Measurements from ENCODE around the gene EXOC4. TPM values are rescaled to one million over a fixed set of nuclear protein-coding genes. Genes with fewer than 3 reads are reported as not detected.
"Not testable (repeated sequence)": the region's sequence is repeated elsewhere in the genome, so short reads cannot be mapped to it uniquely, and the experiment has no call there.

The EXOC4 gene
- total RNA-seq, 1 donor from 2014 or later: 79.6 TPM

GRCh38 chr7:133275008-133275407, 22.1 kb downstream of the EXOC4 start:
- intact Hi-C loops (cut with micrococcal nuclease): no loop called here

DNA sequence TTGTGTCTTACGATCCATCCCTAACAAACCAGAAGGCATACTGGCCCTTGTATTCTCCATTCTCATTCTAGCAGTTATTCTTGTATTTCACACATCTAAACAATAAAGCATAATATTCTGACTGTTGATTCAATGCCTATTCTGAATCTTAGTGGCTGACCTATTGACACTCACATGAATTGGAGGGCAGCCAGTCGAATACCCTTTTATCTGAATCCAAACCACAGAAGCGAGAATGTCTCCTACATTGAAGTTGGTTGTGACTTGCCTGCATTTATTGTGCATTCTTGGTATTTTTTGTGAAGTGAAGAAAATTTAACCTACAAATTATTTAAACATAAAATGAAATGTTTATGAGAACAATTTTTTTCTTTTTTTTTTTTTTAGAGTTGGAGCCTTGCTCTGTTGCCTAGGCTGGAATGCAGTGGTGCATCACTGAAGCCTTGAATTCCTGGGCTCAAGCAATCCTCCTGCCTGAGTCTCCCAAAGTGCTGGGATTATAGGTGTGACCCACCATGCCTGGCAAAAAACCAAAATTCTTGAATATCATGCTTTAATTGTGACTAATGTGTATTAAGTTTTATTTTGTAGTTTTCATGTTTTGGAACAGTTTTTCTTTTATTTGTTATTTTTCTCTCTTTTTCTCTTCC, 22.7 kb downstream of the EXOC4 start:
- intact Hi-C loops (cut with micrococcal nuclease): no loop called here

- intact Hi-C loops (cut with micrococcal nuclease): not testable (repeated sequence)
Observed at GRCh38 chr7:133278975-133279374, 26.1 kb downstream of the EXOC4 start.

DNA sequence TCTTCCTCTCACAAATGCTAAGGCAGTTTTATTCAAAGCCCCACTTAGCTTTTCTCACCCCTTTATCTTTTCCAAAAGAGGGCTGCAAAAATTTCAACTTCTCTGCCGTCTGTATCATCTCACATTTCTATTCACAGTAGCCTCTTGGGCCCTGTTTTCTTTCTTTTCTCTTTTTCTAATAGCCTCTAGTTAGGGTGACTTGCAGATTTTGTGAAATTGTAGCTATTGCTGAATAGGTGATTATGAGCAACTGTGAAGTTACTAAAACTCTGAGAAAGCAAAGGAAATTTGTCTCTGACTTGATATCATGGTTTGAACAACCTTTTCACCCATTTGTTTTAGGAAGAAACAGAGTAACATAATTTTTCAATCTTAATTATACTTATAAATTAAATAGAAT, 29.2 kb downstream of the EXOC4 start:
- intact Hi-C loops (cut with micrococcal nuclease): no loop called here

DNA sequence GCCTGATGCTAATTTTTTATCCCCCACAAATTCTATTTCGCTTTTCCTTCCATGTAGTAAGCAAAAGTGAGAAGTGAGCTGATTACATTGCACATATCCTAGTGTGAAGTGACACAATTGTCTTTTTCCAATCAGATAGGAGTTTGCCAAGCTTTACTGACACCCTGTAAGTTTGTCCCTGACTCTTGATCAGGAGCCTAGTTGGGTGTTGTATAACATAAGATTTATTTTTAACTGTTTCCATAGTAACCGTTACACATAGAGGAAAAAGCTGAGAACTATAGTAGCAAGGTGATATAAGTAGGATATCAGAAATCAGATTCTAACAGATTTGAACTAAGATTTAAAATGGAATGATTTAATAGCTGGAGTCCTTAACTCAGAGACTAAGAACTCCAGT, 31.2 kb downstream of the EXOC4 start:
- intact Hi-C loops (cut with micrococcal nuclease): no loop called here

- intact Hi-C loops (cut with micrococcal nuclease): no loop called here
Observed at GRCh38 chr7:133288970-133289369, 36.1 kb downstream of the EXOC4 start.

- intact Hi-C loops (cut with micrococcal nuclease): no loop called here
Observed at GRCh38 chr7:133290041-133290440, 37.2 kb downstream of the EXOC4 start.

DNA sequence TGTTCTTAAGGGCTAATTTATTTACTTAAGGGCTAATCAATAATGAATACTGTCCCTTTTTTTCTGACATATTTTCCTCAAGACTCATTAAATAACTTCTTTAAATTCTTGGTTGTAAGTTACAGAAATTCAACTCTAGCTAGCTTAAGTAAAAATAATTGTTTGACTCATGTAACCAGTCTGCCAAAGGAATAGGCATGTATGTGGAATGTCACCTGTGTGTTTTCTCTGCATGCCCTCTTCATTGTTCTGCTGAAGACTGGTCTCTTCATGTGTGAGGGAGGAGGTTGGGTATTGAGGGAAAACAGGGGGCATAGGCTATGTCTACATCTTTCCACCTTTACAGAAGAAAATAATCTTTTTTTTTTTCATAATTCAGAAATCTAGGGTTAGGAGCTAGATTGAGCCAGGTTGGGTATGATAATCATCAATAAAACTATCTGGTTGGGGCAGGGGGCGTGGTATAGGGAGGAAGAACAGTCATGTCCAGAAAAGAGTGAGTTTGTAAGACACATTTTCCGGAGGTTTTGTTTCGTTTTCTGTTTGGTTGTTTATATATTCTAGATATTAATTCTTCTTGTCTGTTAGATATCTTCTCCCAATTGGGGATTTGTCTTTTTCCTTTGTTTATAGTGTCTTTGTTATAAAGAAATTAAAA, 37.9 kb downstream of the EXOC4 start:
- intact Hi-C loops (cut with micrococcal nuclease): no loop called here

GRCh38 chr7:133292631-133293030, 39.8 kb downstream of the EXOC4 start:
- intact Hi-C loops (cut with micrococcal nuclease): no loop called here

DNA sequence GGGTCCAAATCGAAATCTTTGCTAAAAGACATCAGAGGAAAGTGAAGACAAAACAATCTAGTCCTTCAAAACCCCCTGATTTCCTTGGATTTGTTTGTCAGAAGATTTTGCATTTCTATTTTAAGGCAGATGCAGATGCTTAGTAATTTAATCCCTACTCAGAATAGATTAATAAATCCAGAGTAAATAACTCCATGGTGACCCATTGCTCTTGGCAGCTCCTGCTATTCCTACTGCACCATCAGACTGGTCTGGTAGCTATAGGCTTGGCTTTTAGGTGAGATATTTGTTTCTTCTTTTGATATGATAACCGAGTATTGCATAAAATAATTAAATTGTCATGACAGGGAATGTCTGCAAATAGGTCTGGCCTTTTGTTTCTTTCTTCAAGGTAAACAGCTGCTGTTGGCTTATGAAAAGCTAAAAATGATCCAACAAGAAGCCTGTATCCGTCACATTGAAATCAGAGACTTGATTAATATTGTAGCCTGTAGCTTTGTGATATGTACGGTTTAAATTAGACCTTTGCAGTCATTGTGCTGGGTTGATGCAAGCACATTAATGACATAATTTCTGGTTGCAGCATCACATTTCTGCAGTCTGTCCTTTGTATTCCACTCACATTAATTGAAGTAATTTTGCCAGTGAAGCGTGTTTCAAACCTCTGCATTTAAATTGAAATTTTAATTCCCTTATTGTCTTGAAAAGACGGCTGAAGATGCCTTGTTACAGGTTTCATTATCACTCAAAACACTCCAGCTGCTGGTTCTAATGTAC, 40.7 kb downstream of the EXOC4 start:
- intact Hi-C loops (cut with micrococcal nuclease): no loop called here

GRCh38 chr7:133294234-133294633, 41.4 kb downstream of the EXOC4 start:
- intact Hi-C loops (cut with micrococcal nuclease): no loop called here

GRCh38 chr7:133295484-133295883, 42.6 kb downstream of the EXOC4 start:
- intact Hi-C loops (cut with micrococcal nuclease): no loop called here

- intact Hi-C loops (cut with micrococcal nuclease): no loop called here
Observed at GRCh38 chr7:133297093-133297492, 44.2 kb downstream of the EXOC4 start.

DNA sequence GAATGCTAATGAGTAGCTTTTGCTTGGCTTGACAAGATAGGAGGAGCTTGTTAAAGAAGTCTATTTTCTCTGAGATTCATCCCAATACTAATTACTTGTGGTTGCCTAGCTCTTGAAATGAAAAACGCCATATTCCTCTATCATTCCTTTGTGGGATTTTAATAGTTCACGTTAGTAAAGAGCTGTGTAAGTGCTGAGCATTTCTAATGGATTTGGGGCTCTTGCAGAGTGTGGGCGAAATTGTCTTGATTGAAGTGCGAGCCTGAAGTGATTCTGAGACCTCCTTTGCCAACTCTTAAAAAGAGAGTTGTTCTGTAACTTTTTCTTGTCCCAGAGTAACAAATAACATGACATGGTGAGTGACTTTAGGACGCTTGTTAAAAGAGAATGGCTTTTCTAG, 45.2 kb downstream of the EXOC4 start:
- intact Hi-C loops (cut with micrococcal nuclease): no loop called here

DNA sequence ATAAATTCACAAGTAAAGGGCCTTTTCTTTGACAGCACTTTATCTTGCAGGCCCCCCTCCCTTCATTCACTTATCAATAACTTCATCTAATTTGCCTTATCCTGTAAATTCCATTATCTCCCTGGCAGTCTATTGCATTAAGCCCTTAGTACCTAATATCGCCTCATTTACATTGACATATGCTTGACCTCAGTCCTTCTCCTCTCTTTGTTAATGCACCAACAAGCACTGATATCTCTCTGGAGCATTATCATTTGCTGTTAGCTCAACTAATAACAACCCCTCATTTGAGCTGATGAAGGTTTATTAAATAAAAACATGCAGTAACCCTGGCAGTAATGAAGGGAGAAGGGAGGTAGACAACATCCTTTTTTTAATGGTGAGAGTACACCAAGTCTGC, 46.8 kb downstream of the EXOC4 start:
- intact Hi-C loops (cut with micrococcal nuclease): no loop called here

DNA sequence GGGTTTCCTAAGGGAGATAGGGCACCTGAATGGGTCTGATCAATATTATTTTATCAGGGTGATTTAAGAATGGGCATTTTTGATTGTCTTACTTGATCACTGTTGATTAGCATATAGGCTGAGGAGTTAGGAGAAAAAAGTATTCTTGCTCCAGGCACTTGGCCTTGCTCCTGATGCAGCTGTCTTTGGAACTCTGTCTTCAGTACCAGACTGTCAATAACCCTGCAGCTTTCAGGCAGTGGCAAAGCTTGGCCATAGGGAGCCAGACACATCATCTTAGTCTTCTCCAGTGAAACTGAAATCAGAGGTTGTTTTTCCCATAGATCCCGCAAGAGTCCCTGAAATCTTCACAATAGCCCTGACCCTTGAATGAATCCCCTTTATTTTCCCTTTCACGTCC, 47.2 kb downstream of the EXOC4 start:
- intact Hi-C loops (cut with micrococcal nuclease): no loop called here

DNA sequence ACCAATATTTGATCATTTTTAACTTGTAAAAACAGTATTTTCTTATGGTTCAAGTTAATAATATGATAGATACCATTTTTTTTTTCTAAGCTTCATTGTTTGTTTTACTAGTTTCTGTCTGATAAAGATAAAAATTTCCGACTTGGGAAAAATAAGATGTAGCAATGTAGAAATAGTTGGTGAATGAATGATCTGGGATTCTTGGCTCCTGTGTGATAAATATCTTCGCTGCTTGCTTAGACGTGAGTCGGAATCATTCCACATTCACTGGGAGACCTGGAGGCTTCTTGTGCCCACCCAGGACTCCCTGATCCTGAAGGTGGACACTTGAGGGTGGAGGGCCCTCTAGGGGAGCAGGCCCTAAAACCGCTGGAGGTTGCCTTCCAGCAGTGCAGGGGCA, 47.9 kb downstream of the EXOC4 start:
- intact Hi-C loops (cut with micrococcal nuclease): no loop called here

- intact Hi-C loops (cut with micrococcal nuclease): no loop called here
Observed at GRCh38 chr7:133301444-133301843, 48.6 kb downstream of the EXOC4 start.

DNA sequence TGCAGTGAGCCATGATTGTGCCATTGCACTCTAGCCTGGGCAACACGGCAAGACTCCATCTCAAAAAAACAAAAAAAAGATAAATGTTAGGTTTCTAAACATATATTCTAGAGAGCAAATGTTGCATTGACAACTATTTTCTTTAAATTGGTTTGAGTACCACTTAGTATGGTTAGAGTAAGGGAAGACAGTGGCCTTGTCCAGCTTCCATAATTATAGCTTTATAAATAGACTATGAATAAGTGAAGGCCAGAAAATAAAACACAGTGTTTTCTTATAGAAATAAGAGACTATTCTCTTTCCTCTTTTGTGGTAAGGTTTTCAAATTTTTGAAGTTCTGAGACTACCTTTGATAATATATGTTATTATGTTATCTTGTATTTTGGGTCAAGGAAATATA, 50.5 kb downstream of the EXOC4 start:
- intact Hi-C loops (cut with micrococcal nuclease): no loop called here

DNA sequence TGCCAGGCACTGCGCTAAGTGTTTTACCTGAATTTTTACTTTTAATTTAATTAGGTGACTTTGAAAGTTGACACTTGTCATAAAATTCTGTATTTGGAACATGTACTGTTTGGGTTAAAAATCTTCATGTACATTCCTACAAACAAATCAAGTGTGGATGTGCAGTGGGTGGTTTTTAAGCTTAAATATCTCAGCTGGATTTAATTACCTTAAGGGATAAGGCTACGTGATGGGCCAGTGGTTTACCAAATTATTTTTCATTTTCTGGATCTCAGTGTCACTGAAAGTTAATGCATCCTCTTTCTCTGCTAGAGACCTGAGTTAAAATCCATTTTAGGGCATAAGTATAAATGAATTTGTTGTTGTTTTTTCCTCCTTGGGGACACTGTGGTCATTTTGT, 51.1 kb downstream of the EXOC4 start:
- intact Hi-C loops (cut with micrococcal nuclease): no loop called here

GRCh38 chr7:133309333-133309732, 56.5 kb downstream of the EXOC4 start:
- intact Hi-C loops (cut with micrococcal nuclease): no loop called here

GRCh38 chr7:133310232-133310862, 57.5 kb downstream of the EXOC4 start:
- intact Hi-C loops (cut with micrococcal nuclease): no loop called here
